A549 (cell line): ENCODE results near the gene LYSMD1.

Experiments
- CBX2 ChIP-seq: fragments of 200-600 bp; sonication (generic); IDR thresholded peaks from 2 replicates; pipeline ENCODE4 v1.6.1; 2016; ENCODE audit warnings: low read depth, mild to moderate bottlenecking, borderline replicate concordance
- CEBPB ChIP-seq, 2 experiments: fragments of >200 bp in 1 of 2; sonication (Bioruptor Twin) in 1 of 2; formaldehyde crosslinking in 1 of 2; IDR thresholded peaks; 2 replicates each; pipeline ENCODE4 v1.6.1; 2012 to 2016
- CHD2 ChIP-seq: fragments of 150-350 bp; IDR thresholded peaks from 2 replicates; pipeline ENCODE4 v1.6.1; 2014; ENCODE audit warnings: low read length; ENCODE audit not compliant: partially characterized antibody
- NPAS2 ChIP-seq: fragments of 250-450 bp; sonication (Bioruptor Pico); IDR thresholded peaks from 2 replicates; pipeline ENCODE4 v1.8.0; 2022; ENCODE audit warnings: mild to moderate bottlenecking, moderate library complexity, borderline replicate concordance
- RFX5 ChIP-seq: fragments of 450-650 bp; IDR thresholded peaks from 2 replicates; pipeline ENCODE4 v1.7.1; 2014; ENCODE audit warnings: antibody characterized with exemption, mild to moderate bottlenecking, moderate library complexity

GRCh38 chr1:151134396-151134795 is 31.3 kb downstream of the LYSMD1 start:
- TF ChIP-seq RFX5 (no peak), CBX2 (no peak), CEBPB (IDR thresholded peaks at IDR 0.05) (no peak), CHD2 (no peak), NPAS2 (CRISPR knock-in tag) (no peak)
